Stimulated activated CD8-positive, alpha-beta memory T cell treated with anti-CD3 and anti-CD28 coated beads, Interleukin-7, amount 100 ng/mL, for 24 hours (primary cell): ENCODE measurements around the gene ICA1.
"Not testable (repeated sequence)": the region's sequence is repeated elsewhere in the genome, so short reads cannot be mapped to it uniquely, and the experiment has no call there.

Experiments used
- DNase-seq: peaks from one replicate; pipeline ENCODE4 v3.0.0-alpha.2; 2020; ENCODE audit warnings: low read depth

Gene ICA1

GRCh38 chr7:8261711-8262695 lies at the start of gene ICA1:
Gene ICA1, minus strand, starts transcription at chr7:8262167. Its CDS starts 26,241 bp downstream, at chr7:8235926.
- DNase-seq = no peak

- DNase-seq = no peak
Observed at GRCh38 chr7:8310876-8311275, 48.9 kb upstream of the ICA1 start.

- DNase-seq = no peak
Observed at GRCh38 chr7:8305625-8306388, 43.8 kb upstream of the ICA1 start.

- no peak for DNase-seq
Observed at GRCh38 chr7:8305104-8305503, 43.1 kb upstream of the ICA1 start.

GRCh38 chr7:8303904-8304528 lies 42.0 kb upstream of the ICA1 start:
- DNase-seq = no peak

GRCh38 chr7:8297023-8297422 lies 35.1 kb upstream of the ICA1 start:
- DNase-seq = not testable (repeated sequence)

- no peak for DNase-seq
Observed at GRCh38 chr7:8296362-8296659, 34.3 kb upstream of the ICA1 start.

- DNase-seq = no peak
Observed at GRCh38 chr7:8295638-8296361, 33.8 kb upstream of the ICA1 start.

- no peak for DNase-seq
Observed at GRCh38 chr7:8291397-8292141, 29.6 kb upstream of the ICA1 start.

GRCh38 chr7:8290645-8291308 lies 28.8 kb upstream of the ICA1 start:
- DNase-seq = no peak

- no peak for DNase-seq
Observed at GRCh38 chr7:8286118-8286517, 24.2 kb upstream of the ICA1 start.

- no peak for DNase-seq
Observed at GRCh38 chr7:8285155-8285554, 23.2 kb upstream of the ICA1 start.

- no peak for DNase-seq
Observed at GRCh38 chr7:8284606-8285005, 22.6 kb upstream of the ICA1 start.

- no peak for DNase-seq
Observed at GRCh38 chr7:8283968-8284367, 22.0 kb upstream of the ICA1 start.

- DNase-seq = no peak
Observed at GRCh38 chr7:8282871-8283270, 20.9 kb upstream of the ICA1 start.

- no peak for DNase-seq
Observed at GRCh38 chr7:8282162-8282561, 20.2 kb upstream of the ICA1 start.

GRCh38 chr7:8278183-8278582 lies 16.2 kb upstream of the ICA1 start:
- DNase-seq = no peak

- DNase-seq = no peak
Observed at GRCh38 chr7:8277394-8277982, 15.5 kb upstream of the ICA1 start.

- no peak for DNase-seq
Observed at GRCh38 chr7:8274589-8274988, 12.6 kb upstream of the ICA1 start.

GRCh38 chr7:8271960-8272359 lies 10.0 kb upstream of the ICA1 start:
- DNase-seq = no peak
